Peyer's patch (tissue), 4 donors: ENCODE results near the gene SYN1.

ENCODE experiments used
- CTCF ChIP-seq, 6 experiments: fragments of 450-650 bp in 4 of 6; fragments of 200-600 bp in 2 of 6; sonication (generic) in 1 of 6; IDR thresholded peaks; one replicate each; pipeline ENCODE4 v1.5.1; 2017 to 2019; ENCODE audit warnings: antibody characterized with exemption in 6 of 6, mild to moderate bottlenecking in 3 of 6, moderate library complexity in 1 of 6
- POLR2A ChIP-seq, 2 donors: fragments of 450-650 bp; IDR thresholded peaks; one replicate each; pipeline ENCODE4 v1.5.1; 2017; ENCODE audit warnings: antibody characterized with exemption in 2 of 2, mild to moderate bottlenecking in 2 of 2, moderate library complexity in 2 of 2

GRCh38 chrX:47613082-47613481, 6.6 kb downstream of the SYN1 start:
- TF ChIP-seq POLR2A (IDR thresholded peaks at IDR 0.05) (no peak), CTCF (IDR thresholded peaks at IDR 0.05) (no peak)
